CD4-positive, alpha-beta T cell (primary cell): ENCODE measurements around the gene MCC. TPM values are rescaled to one million over a fixed set of nuclear protein-coding genes. Genes with fewer than 3 reads are reported as not detected.

Experiments
- ATAC-seq: fragments of 200-7000 bp; cut with Tn5 transposase; one replicate; pipeline ENCODE4 v1.10.0; 2022; ENCODE audit warnings: mild to moderate bottlenecking; ENCODE audit not compliant: poor library complexity
- CTCF ChIA-PET: fragments of 350-600 bp; sonication (Branson Sonifier 250); formaldehyde crosslinking; loops from one replicate; lab custom pipeline; 2021; ENCODE audit warnings: antibody characterized with exemption, inconsistent platforms; lab: Charles Lee
- POLR2A ChIA-PET: fragments of 350-600 bp; sonication (Branson Sonifier 250); formaldehyde crosslinking; loops from one replicate; lab custom pipeline; 2021; ENCODE audit warnings: antibody characterized with exemption, inconsistent platforms; lab: Charles Lee
- DNase-seq, 14 experiments: peaks; one replicate each; pipeline ENCODE4 v3.0.0-alpha.2; 2013 to 2020; ENCODE audit warnings: mixed read lengths in 2 of 14
- H3K27ac ChIP-seq, 2 donors: one replicate each; pipeline versions ENCODE4 v1.5.1 to v1.7.0; 2013; ENCODE audit warnings: low read length in 2 of 2, low read depth in 1 of 2, mild to moderate bottlenecking in 1 of 2
- H3K27me3 ChIP-seq, 2 experiments: 1 replicate in 1 of 2; 2 replicates in 1 of 2; pipeline versions ENCODE4 v1.6.1 to v1.7.0; 2013; ENCODE audit warnings: low read length in 2 of 2, control low read depth in 1 of 2, mild to moderate bottlenecking in 1 of 2, moderate library complexity in 1 of 2; ENCODE audit not compliant: insufficient read depth in 2 of 2, control insufficient read depth in 1 of 2
- H3K36me3 ChIP-seq: one replicate; pipeline ENCODE4 v1.6.1; 2013; ENCODE audit warnings: low read length, control low read depth; ENCODE audit not compliant: insufficient read depth
- H3K4me1 ChIP-seq: one replicate; pipeline ENCODE4 v1.6.1; 2013; ENCODE audit warnings: low read length, control low read depth; ENCODE audit not compliant: insufficient read depth
- H3K4me3 ChIP-seq: one replicate; pipeline ENCODE4 v1.5.1; 2013; ENCODE audit warnings: mild to moderate bottlenecking, low read length, moderate library complexity
- H3K9me3 ChIP-seq, 2 experiments: 1 replicate in 1 of 2; 2 replicates in 1 of 2; pipeline versions ENCODE4 v1.6.1 to v1.7.0; 2013; ENCODE audit warnings: low read length in 2 of 2, mild to moderate bottlenecking in 2 of 2, control low read depth in 1 of 2, moderate library complexity in 1 of 2; ENCODE audit not compliant: control insufficient read depth in 1 of 2, insufficient read depth in 1 of 2
- H3K27ac Mint-ChIP-seq: one replicate; pipeline ENCODE4 v1.8.0; 2020; ENCODE audit warnings: mixed read lengths
- H3K27me3 Mint-ChIP-seq: one replicate; pipeline ENCODE4 v1.8.0; 2021; ENCODE audit warnings: mixed read lengths
- H3K36me3 Mint-ChIP-seq: one replicate; pipeline ENCODE4 v1.8.0; 2021; ENCODE audit warnings: low read depth, mixed read lengths
- H3K4me1 Mint-ChIP-seq: one replicate; pipeline ENCODE4 v1.8.0; 2021; ENCODE audit warnings: low read depth, mixed read lengths
- H3K4me3 Mint-ChIP-seq: one replicate; pipeline ENCODE4 v1.8.0; 2020; ENCODE audit warnings: mild to moderate bottlenecking, mixed read lengths
- H3K9me3 Mint-ChIP-seq: one replicate; pipeline ENCODE4 v1.8.0; 2020; ENCODE audit warnings: mixed read lengths
- intact Hi-C, 2 experiments: fragments of 100-400 bp; cut with DNase I in 1 of 2; cut with micrococcal nuclease in 1 of 2; formaldehyde crosslinking; loops; one replicate each; pipeline versions ENCODE4 v1.15.1 to v1.9.0; 2023 to 2025; cut with DNase I, micrococcal nuclease
- total RNA-seq, 174 experiments: library from RNA in 2 of 174; stranded (reverse) in 2 of 174; gene quantifications; one replicate each; pipeline ENCODE4 v1.2.3 and lab custom pipeline; 2021 to 2026
- TF ChIP-seq, protein P1 (sequence below): fragments of 200-600 bp; IDR thresholded peaks from one replicate; pipeline ENCODE4 v1.8.0; 2022; ENCODE audit warnings: antibody characterized with exemption, mild to moderate bottlenecking

The MCC gene
- total RNA-seq, 2 experiments from 2014 or later, result 3.2 to 3.3 TPM

- no peak overlapping the region for H3K27ac Mint-ChIP-seq
- no peaks in the 10 kb centered on the region for H3K9me3 ChIP-seq
- no peak overlapping the region for H3K27ac ChIP-seq
- TF ChIP-seq, protein P1, sequence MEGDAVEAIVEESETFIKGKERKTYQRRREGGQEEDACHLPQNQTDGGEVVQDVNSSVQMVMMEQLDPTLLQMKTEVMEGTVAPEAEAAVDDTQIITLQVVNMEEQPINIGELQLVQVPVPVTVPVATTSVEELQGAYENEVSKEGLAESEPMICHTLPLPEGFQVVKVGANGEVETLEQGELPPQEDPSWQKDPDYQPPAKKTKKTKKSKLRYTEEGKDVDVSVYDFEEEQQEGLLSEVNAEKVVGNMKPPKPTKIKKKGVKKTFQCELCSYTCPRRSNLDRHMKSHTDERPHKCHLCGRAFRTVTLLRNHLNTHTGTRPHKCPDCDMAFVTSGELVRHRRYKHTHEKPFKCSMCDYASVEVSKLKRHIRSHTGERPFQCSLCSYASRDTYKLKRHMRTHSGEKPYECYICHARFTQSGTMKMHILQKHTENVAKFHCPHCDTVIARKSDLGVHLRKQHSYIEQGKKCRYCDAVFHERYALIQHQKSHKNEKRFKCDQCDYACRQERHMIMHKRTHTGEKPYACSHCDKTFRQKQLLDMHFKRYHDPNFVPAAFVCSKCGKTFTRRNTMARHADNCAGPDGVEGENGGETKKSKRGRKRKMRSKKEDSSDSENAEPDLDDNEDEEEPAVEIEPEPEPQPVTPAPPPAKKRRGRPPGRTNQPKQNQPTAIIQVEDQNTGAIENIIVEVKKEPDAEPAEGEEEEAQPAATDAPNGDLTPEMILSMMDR, result no peak
- no peaks in the 10 kb centered on the region for H3K36me3 Mint-ChIP-seq
- intact Hi-C loops, result no loop called here
- H3K4me3 Mint-ChIP-seq, result no peak overlapping the region
- ATAC-seq (no peak), DNase-seq (no peak)
- H3K27me3 ChIP-seq, result no peaks in the 10 kb centered on the region
- H3K4me1 Mint-ChIP-seq, result no peaks in the 10 kb centered on the region
- H3K27me3 Mint-ChIP-seq, result no peaks in the 10 kb centered on the region
- no peaks in the 10 kb centered on the region for H3K4me1 ChIP-seq
- ChIA-PET CTCF (no interaction called here), POLR2A (interaction anchor here (0.9 kb wide), 1 partner anchor 90 kb away, joined by 3 read pairs; no protein-coding TSS in a partner anchor)
- no peaks in the 10 kb centered on the region for H3K36me3 ChIP-seq
- H3K9me3 Mint-ChIP-seq, result no peaks in the 10 kb centered on the region
- no peak overlapping the region for H3K4me3 ChIP-seq
These were observed 360.2 kb downstream of the MCC start for GRCh38 chr5:113128082-113128481.

GRCh38 chr5:113127021-113127420, 361.2 kb downstream of the MCC start:
- H3K4me3 ChIP-seq, result no peak overlapping the region
- H3K27me3 Mint-ChIP-seq, result no peaks in the 10 kb centered on the region
- H3K27me3 ChIP-seq, result no peaks in the 10 kb centered on the region
- H3K4me1 Mint-ChIP-seq, result no peaks in the 10 kb centered on the region
- ChIA-PET CTCF (no interaction called here), POLR2A (no interaction called here)
- ATAC-seq, result no peak
- TF ChIP-seq, protein P1, result no peak
- H3K4me1 ChIP-seq, result no peaks in the 10 kb centered on the region
- H3K9me3 Mint-ChIP-seq, result no peaks in the 10 kb centered on the region
- H3K27ac ChIP-seq, result no peak overlapping the region
- no peak overlapping the region for H3K4me3 Mint-ChIP-seq
- no peaks in the 10 kb centered on the region for H3K36me3 ChIP-seq
- DNase-seq, result no peak
- no peaks in the 10 kb centered on the region for H3K36me3 Mint-ChIP-seq
- no peak overlapping the region for H3K27ac Mint-ChIP-seq
- intact Hi-C loops, result no loop called here
- H3K9me3 ChIP-seq, result no peaks in the 10 kb centered on the region

- H3K27ac ChIP-seq, result no peak overlapping the region
- H3K36me3 ChIP-seq, result no peaks in the 10 kb centered on the region
- TF ChIP-seq, protein P1, result no peak
- no peak overlapping the region for H3K4me3 Mint-ChIP-seq
- POLR2A ChIA-PET, result no interaction called here
- H3K9me3 ChIP-seq, result no peaks in the 10 kb centered on the region
- no peaks in the 10 kb centered on the region for H3K4me1 ChIP-seq
- H3K36me3 Mint-ChIP-seq, result no peaks in the 10 kb centered on the region
- no peaks in the 10 kb centered on the region for H3K4me1 Mint-ChIP-seq
- no peaks in the 10 kb centered on the region for H3K27me3 ChIP-seq
- DNase-seq (no peak), ATAC-seq (no peak)
- intact Hi-C loops, result no loop called here
- CTCF ChIA-PET, result no interaction called here
- no peaks in the 10 kb centered on the region for H3K27me3 Mint-ChIP-seq
- H3K9me3 Mint-ChIP-seq, result no peaks in the 10 kb centered on the region
- no peak overlapping the region for H3K27ac Mint-ChIP-seq
- no peak overlapping the region for H3K4me3 ChIP-seq
These were observed 362.9 kb downstream of the MCC start for GRCh38 chr5:113125371-113125770.
